ENCODE data around the gene HDAC1. TPM values are rescaled to one million over a fixed set of nuclear protein-coding genes. Genes with fewer than 3 reads are reported as not detected.
"Not testable (repeated sequence)": the region's sequence is repeated elsewhere in the genome, so short reads cannot be mapped to it uniquely, and the experiment has no call there.

HDAC1 gene
- 100 TPM for polyA plus RNA-seq (2013, experiment 1 of 2; ENCODE audit: insufficient read length)
- 99.7 TPM for polyA plus RNA-seq (2013, experiment 2 of 2; ENCODE audit: insufficient read length)

DNA sequence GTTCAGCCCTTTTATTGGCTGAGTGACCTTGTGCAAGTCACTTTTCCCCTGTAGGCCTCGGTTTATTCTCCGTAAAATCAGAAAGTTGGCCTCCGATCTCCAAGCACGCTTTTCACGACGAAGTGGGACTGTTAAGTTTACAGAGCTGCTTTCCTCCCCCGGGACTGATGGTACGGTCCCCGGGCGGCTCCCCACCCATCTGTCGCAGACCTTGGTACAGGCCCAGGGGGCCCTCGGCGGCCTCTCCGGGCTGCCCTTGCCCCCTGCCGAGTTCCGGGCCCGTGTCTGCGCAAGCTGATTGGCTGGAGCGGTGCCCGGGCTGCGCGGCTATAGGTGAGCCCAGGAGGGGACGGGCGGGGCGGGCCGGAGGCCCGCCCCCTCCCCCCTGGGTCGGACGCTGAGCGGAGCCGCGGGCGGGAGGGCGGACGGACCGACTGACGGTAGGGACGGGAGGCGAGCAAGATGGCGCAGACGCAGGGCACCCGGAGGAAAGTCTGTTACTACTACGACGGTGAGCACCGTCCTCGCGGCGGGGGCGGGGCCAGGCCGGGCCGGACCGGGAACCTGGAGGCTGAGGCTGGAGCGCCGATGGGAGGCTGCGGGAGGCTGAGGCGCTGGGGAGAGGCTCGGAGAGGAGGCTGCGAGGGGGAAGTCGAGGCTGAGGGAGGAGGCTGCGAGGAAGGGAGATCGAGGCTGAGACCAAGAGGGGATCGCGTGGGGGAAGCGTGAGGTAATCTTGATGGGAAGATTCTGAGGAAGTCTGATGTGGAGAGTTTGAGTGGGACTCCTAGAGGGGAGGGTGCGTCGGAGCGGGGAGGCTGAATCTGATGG is at the start of gene HDAC1:
TSS of gene HDAC1 (plus strand) at position 376 of the 831 bp plus-strand sequence. CDS start at position 463, 87 bp downstream.
- peak; percentile 97 for DNase-seq

DNA sequence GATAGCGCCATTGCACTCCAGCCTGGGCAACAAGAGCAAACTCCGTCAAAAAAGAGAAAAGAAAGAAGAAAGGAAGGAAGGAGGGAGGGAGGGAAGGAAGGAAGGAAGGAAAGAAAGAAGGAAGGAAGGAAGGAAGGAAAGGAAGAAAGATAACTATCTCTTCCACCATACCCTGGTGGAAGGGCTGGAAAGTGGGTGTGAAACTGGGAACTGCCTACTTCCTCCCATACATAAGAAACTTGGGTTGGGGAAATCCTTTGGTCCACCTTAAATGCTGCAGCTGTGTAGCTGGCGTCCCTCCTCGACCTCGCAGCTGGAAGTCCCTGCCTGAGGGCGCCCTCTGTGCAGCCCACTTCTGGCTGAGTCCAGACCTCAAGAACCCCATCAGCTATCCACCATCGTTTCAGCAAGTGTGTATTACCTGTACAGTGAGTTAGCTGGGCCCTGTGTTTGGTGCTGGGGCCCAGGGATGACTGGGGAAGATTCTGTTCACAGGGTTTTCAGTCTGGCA is 49.5 kb upstream of the HDAC1 start:
- DNase-seq: no peak

DNA sequence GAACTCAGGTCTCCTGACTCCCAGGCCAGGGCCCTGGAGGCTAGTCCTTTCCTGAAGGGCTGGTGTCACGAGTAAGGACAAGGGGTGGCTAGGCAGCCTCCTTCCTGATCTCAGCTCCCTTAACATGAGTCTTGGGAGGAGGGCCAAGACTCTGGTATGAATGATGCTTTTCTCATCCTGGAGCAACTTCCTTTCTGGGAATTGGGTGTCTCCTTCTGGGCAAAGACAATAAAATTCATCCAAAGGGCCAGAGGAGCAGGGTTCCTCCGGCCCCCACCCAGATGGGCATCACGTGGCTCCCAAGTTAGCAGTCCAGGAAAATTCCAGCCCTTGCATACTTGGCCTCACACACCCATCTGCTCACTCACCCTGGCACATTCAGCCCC is 45.0 kb upstream of the HDAC1 start, which contains the start of gene FAM167B:
TSS of gene FAM167B (plus strand) at position 335 of the 386 bp plus-strand sequence. CDS start 200 bp downstream, outside the sequence.
- DNase-seq: peak; percentile 69

DNA sequence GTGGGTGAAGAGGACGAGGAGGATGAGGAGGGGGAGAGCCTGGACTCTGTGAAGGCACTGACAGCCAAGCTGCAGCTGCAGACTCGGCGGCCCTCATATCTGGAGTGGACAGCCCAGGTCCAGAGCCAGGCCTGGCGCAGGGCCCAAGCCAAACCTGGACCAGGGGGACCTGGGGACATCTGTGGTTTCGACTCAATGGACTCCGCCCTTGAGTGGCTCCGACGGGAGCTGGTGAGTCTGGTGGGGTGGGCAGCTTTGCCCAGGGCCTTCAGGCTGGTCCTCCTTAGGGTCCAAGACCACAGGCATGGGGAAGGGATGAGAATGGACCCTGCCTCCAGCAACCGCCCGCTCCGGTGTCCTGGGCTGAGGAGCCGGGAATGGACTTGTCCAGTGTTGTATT is 44.4 kb upstream of the HDAC1 start:
- no peak for DNase-seq

DNA sequence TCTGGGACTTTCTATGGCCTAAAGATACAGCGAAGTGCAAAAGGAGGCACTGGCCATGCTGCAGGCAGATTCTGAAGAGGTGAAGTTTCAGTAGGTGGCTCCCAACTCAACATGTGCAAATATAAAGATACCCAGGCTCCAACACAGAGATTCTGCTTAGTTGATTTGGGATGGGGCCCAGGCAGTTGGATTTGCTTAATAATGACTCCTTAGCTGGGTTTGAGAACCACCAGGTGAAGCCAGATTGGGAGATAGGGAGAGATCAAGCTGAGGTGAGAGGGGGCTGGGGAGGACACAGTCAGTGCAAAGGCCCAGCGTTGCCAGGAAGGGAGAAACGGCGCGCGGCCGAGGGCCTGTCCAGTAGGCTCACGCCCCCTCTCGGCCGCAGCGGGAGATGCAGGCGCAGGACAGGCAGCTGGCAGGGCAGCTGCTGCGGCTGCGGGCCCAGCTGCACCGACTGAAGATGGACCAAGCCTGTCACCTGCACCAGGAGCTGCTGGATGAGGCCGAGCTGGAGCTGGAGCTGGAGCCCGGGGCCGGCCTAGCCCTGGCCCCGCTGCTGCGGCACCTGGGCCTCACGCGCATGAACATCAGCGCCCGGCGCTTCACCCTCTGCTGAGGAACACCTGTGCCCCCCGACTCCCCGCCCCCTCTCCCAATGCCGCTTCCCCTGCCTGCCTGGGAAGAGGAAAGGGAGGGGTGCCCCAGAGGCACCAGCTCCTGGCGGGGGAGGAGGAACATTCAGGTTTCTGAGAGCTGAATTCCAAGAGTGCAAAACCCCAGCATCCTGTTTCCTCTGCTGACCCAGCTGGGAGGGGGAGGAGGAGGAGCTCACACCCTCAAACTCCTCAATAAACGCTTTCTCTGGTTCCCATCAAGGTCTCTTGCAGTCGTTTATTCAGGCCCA is 43.6 kb upstream of the HDAC1 start:
- peak; percentile 56 for DNase-seq

DNA sequence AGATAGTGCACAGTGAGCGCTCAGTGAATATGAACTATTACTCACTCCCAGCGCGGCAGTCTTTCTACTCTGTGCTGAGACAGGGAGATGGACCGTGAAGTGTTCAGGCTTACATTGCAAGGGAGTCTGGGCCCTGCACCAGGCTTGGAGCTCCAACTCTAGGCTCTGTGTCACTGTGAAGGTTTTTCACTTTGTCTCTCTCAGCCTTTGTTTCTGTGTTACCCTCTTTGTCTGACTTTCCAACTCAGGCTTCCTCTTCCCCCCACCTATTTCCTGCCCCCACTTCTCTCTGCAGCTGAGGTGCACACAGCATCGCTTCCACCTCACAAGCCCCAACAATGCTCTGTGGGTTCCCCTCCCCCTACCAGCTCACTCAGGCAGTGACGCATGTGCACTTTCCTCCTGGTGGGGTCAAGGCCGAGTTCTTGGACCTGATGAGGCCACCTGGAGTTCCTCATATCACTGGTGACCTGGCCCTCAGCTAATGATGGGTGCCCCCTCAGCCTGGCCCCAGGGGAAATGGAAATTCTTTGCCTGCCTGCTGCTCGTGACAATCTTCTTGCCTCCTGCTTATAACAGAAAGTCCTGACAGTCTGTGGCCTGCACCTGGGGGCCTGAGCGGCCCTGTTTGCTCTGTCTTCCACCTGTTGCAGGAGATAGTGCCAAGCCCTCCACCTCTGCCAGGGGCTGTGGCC is 41.9 kb upstream of the HDAC1 start:
- DNase-seq: no peak

DNA sequence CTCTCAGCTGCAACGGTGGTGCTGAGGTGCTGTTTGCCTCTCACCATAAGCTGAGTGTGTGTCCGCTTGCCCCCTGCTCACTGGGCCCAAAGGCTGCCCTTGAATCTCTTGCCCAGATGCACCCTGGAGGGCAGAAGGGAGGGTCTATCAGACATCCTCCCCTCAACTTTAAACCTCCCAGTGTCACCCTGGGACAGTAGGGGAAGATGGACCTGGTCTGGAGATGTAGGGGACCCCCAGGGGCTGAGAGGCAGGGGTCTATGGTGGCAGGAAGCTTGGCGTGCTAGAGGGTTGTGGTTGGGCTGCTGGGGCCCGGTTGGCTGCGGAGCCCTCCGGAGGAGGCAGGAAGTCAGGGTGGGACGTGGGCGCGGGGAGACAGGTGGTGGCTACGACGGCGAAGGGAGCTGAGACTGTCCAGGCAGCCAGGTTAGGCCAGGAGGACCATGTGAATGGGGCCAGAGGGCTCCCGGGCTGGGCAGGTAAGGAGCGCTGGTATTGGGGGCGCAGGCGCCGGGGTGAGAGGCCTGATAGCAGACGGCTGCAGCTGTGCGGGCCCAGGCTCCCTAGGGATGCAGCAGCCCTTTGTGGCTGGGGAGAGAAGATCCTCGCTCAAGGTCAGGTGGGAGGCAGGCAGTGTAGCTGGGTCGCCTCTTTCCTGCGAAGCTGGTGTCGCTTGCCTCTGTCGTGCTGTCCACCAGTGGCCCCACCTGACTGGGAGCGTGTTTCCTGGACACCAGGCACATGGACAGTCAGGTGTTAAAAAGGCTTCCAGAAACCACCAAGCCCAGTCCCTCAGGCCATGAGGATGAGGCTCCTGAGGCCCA is 40.8 kb upstream of the HDAC1 start, which contains the start of gene LCK:
TSS of gene LCK (plus strand) at position 373 of the 824 bp plus-strand sequence. CDS start 23,065 bp downstream, outside the sequence.
- DNase-seq: no peak

DNA sequence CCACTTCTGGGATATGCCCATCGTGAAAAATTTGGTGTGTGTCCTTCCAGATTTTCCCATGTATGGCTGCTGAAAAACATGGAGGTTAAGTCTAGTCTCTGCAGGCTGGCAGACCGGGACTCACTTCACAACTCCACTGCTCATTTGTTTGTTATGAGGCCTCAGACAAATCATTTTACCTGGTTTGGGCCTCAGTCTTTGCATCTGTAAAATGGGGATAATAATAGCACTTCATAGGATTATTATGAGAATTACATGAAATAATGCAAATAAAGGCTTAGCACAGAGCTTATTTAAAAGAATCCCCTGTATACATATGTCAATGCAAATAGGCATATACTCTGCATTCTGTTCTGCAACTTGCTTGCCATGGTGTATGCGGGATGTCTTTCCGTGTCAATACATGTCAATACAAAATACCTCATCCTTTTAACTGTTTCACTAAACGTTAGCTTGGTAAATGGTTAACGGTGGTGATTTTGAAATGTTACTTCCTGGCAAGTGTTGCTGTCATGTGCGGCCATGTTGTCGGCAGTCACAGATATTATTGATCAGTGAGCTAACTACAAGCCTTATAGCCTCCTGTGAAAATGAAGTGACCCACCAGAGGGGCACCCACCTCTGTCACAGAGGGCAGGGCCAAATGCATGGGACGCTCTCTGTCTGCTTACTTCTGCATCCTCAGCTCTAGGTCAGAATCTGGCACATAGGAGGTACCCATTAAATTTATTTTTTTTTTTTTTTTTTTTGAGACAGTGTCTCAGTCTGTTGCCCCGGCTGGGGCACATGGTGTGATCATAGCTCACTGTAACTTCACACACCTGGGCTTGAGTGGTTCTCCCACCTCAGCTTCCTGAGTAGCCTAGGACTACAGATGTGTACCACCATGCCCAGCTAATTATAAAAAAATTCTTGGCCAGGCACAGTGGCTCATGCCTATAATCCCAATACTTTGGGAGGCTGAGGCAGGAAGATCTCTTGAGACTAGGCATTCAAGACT is 36.5 kb upstream of the HDAC1 start:
- DNase-seq: no peak

DNA sequence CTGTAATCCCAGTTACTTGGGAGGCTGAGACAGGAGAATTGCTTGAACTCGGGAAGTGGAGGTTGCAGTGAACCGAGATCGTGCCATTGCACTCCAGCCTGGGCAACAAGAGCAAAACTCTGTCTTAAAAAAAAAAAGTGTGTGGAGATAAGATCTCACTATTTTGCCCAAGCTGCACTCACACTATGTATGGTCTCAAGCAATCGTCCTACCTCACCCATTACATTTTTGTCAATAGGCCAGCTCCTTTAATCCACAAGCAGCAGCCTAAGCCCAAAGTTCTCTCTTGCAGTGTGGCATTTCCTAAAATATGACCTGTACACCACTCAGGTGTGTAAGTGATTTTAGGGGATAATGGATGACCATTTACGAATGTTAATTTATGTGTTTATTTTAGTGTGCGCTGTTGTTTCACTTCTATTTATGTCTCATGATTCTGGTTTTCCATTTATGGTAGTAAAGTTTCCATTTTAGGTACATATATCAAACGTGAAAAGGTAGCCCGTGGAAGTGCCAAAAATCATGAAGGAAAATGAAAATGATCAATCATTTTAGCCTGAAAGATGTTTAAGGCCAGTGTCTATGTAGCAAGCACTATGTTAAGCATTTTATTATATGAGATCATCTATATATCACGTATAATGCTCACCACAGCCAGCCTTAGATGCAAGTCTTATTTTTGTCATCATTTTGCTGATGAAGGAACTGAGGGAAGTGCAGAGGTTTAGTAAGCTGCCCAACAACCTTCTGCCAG is 35.2 kb upstream of the HDAC1 start:
- DNase-seq: no peak

DNA sequence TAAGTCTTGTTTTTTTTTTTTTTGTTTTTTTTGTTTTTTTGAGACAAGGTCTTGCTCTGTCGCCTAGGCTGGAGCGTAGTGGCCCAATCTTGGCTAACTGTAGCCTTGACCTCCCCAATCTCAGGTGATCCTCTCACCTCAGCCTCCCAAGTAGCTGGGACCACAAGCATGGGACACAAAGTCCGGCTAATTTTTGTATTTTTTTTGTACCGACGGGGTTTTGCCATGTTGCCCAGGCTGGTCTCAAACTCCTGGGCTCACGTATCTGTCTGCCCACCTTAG is 34.7 kb upstream of the HDAC1 start:
- no peak for DNase-seq

DNA sequence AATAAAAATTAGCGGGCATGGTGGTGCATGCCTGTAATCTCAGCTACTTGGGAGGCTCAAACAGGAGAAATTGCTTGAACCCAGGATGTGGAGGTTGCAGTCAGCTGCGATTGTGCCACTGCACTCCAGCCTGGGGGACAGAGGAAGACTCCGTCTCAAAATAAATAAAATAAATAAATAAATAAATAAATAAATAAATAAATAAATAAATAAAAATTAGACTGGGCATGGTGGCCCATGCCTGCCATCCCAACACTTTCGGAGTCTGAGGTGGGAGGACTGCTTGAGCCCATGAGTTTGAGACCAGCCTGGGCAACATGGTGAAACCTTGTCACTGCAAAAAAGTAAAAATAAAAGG is 28.7 kb upstream of the HDAC1 start:
- DNase-seq: not testable (repeated sequence)

DNA sequence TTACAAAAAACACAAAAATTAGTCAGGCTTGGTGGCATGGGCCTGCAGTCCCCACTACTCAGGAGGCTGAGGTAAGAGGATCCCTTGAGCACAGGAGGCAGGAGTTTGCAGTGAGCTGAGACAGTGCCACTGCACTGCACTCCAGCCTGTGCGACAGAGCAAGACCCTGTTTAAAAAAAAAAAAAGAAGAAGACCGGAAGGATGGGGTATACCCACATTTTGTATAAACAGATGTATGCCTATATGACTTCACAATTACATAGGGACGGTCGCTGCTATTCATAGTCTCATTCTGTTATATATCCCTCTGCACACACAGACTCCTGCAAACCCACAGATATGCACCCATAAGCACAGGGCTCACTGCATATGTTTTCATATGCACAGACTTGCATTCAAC is 28.1 kb upstream of the HDAC1 start:
- no peak for DNase-seq

DNA sequence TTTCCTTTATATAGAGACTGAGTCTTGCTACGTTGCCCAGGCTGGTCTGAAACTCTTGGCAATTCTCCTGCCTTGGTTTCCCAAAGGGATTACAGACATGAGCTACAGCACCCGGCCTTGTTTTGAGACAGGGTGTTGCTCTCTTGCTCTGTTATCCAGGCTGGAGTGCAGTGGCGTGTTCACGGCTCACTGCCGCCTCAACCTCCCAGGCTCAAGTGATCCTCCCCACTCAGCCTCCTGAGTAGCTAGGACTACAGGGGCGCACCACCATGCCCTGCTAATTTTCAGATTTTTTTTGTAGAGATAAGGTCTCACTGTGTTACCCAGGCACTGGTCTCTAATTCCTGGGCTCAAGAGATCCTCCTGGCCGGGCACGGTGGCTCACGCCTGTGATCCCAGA is 26.0 kb upstream of the HDAC1 start:
- DNase-seq: no peak

DNA sequence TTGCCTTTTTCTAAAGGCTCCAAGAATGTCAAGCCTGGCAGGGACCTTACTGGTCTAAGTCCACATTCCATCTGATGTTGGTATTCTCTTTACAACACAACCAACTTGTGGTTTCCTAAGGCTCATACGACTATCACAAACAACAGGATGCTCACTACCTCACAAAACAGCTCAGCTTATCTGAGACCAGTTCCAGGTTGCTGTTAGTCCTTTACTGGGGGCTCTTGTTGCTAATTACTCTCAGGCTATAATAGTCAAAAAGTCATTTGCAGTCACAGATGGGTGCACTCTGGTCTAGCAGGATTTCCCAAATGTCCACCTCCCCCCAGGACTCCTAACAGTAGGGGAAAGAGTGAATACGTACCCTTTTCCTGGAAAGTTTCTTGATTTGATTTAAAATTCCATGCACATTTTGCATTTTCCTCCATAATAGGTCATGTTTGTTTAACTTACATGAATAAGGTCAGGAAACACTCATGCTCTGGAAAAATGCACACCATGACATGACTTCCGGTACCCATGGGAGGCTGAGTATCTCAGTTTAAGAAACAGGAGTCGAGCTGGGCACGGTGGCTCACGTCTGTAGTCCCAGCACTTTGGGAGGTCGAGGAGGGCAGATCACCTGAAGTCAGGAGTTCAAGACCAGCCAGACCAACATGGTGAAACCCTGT is 24.8 kb upstream of the HDAC1 start:
- DNase-seq: peak; percentile 36

DNA sequence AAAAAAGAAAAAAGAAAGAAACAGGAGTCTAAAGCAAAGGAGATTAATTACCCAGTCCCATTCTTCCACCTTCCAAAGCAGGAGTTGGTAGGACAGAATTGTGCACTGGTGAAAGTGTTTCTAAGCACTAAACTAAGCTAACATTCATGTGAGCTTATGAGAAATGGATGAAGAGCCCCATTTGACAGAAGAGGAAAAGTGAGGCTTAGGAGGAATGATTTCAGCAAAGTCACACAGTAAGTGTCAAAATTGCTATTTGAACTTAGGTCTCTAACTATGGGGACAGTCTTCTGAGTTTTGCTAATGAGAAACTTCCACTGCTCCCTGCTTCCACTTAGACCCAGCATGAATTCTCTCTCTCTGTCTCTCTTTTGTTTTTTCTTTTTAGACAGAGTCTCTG is 22.1 kb upstream of the HDAC1 start:
- DNase-seq: no peak

DNA sequence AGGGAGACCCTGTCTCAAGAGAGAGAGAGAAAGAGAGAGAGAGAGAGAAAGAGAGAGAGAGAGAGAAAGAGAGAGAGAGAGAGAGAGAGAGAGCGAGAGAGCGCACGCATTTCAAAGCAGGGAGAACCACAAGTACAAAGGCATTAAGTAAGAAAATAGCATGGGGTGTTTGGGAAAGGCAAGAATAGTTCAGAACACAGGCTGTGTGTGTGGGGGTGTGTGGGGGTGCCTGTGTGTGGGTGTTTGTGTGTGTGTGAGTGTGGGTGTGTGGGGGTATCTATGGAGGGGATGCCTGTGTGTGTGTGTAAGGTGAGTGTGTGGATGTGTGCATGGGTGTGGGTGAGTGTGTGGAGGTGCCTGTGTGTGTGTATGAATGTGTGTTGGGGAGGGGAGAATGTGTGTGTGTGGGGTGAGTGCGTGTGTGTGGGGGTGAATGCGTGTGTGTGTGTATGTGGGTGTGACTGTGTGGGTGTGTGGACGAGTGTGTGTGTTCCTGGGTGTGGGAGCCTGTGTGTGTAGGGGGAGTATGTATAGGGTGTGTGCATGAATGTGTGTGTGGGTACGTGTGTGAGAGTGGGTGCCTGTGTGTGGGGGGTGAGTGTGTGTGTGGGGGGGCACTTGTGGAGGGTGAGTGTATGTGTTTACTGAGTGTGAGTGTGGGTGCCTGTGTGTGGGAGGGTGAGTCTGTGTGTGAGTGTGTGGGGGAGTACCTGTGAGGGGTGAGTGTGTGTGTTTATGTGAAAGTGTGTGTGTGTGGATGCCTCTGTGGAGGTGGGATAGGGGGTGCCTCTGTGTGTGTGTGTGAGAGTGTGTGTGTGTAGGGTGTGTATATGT is 19.1 kb upstream of the HDAC1 start:
- DNase-seq: no peak

DNA sequence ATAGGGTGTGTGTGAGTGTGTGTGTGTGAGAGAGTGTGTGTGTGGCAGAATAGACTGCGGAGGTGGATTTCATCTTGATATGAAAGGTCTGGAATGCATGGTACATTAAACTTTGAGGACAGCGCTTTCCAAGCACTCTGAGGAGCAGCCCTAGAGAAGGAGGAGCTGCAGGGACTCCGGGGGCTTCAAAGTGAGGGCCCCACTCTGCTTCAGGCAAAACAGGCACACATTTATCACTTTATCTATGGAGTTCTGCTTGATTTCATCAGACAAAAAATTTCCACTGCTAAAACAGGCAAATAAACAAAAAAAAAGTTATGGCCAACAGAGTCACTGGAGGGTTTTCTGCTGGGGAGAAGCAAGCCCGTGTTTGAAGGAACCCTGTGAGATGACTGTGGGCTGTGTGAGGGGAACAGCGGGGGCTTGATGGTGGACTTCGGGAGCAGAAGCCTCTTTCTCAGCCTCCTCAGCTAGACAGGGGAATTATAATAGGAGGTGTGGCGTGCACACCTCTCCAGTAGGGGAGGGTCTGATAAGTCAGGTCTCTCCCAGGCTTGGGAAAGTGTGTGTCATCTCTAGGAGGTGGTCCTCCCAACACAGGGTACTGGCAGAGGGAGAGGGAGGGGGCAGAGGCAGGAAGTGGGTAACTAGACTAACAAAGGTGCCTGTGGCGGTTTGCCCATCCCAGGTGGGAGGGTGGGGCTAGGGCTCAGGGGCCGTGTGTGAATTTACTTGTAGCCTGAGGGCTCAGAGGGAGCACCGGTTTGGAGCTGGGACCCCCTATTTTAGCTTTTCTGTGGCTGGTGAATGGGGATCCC is 18.3 kb upstream of the HDAC1 start:
- no peak for DNase-seq

Data from fibroblast of skin of abdomen (primary cell).